AG04450 (cell line): ENCODE measurements around the gene SMAD4. TPM values are rescaled to one million over a fixed set of nuclear protein-coding genes. Genes with fewer than 3 reads are reported as not detected.
"Not testable (repeated sequence)": the region's sequence is repeated elsewhere in the genome, so short reads cannot be mapped to it uniquely, and the experiment has no call there.

ENCODE experiments used
- CTCF ChIA-PET: fragments of 300-600, 350-600 bp; formaldehyde crosslinking; extraction: SDS; loops from one replicate; lab custom pipeline; 2022; ENCODE audit warnings: antibody characterized with exemption, inconsistent platforms; lab: Charles Lee
- POLR2A ChIA-PET: fragments of 350-600 bp; formaldehyde crosslinking; extraction: SDS; loops from one replicate; lab custom pipeline; 2021; ENCODE audit warnings: antibody characterized with exemption, inconsistent platforms; lab: Yijun Ruan, JAX
- DNase-seq: peaks from one replicate; pipeline ENCODE4 v3.0.0-alpha.2; 2011; ENCODE audit warnings: low read depth, low spot score
- H3K27ac ChIP-seq: one replicate; pipeline ENCODE4 v1.5.1; 2012; ENCODE audit warnings: low read depth, low read length, control low read depth
- H3K27me3 ChIP-seq: one replicate; pipeline ENCODE4 v1.6.0; 2012; ENCODE audit warnings: low read length; ENCODE audit not compliant: control insufficient read depth, insufficient read depth
- H3K4me3 ChIP-seq: 2 replicates; pipeline ENCODE4 v1.5.1; 2011; ENCODE audit warnings: mild to moderate bottlenecking, low read depth, low read length, control low read depth
- H3K9me3 ChIP-seq: 2 replicates; pipeline ENCODE4 v1.5.1; 2012; ENCODE audit warnings: low read length; ENCODE audit not compliant: control insufficient read depth, insufficient read depth
- polyA plus RNA-seq: library from polyadenylated mRNA; depleted of rRNA; stranded (reverse); fragments of >200 nt; gene quantifications from 2 replicates; pipeline ENCODE4 v1.2.3, GENCODE V29; 2011
- TF ChIP-seq, protein P1 (sequence below): IDR thresholded peaks from 2 replicates; pipeline ENCODE4 v1.5.1; 2011; ENCODE audit warnings: low read depth, low read length, control low read depth, inconsistent platforms

The SMAD4 gene
- polyA plus RNA-seq, 1 experiment = 139 TPM

DNA sequence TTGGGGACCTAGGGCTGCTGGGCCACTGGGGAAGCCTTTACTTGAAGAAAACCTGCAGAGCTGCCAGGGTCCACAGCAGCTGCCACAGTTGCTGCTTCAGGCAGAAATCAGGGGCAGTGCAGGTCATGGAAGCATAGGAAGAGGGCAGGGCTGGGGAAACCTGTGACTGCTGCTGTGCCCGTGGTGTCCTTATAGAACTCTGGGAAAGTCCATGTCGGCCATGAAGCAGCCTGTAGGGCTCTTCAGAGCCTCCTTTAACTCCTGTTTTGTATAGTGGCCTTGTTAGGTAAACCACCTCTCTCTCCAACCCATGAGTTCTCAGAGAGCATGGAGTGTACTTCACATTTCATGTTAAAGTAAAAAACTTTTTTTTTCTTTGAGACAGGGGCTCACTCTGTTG, 62.1 kb downstream of the SMAD4 start:
- CTCF ChIA-PET = no interaction called here
- no peaks in the 10 kb centered on the region for H3K27me3 ChIP-seq

DNA sequence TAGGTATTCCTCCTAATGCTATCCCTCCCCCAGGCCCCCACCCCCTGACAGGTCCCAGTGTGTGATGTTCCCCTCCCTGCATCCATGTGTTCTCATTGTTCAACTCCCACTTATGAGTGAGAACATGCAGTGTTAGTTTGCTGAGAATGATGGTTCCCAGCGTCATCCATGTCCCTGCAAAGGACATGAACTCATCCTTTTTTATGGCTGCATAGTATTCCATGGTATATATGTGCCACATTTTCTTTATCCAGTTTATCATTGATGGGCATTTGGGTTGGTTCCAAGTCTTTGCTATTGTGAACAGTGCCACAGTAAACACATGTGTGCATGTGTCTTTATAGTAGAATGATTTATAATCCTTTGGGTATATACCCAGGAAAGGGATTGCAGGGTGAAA, 63.0 kb downstream of the SMAD4 start:
- H3K27ac ChIP-seq, H3K4me3 ChIP-seq, POLR2A ChIA-PET: not testable (repeated sequence)

More for the DNA sequence above, 62.1 kb downstream of the SMAD4 start:
- H3K4me3 ChIP-seq = no peak overlapping the region
- no peak for DNase-seq
- H3K27ac ChIP-seq = no peak overlapping the region
- POLR2A ChIA-PET = no interaction called here
- H3K9me3 ChIP-seq = peaks cover 2% of the 10 kb centered on the region; the same call in 1 of the 2 replicates
- TF ChIP-seq, protein P1, sequence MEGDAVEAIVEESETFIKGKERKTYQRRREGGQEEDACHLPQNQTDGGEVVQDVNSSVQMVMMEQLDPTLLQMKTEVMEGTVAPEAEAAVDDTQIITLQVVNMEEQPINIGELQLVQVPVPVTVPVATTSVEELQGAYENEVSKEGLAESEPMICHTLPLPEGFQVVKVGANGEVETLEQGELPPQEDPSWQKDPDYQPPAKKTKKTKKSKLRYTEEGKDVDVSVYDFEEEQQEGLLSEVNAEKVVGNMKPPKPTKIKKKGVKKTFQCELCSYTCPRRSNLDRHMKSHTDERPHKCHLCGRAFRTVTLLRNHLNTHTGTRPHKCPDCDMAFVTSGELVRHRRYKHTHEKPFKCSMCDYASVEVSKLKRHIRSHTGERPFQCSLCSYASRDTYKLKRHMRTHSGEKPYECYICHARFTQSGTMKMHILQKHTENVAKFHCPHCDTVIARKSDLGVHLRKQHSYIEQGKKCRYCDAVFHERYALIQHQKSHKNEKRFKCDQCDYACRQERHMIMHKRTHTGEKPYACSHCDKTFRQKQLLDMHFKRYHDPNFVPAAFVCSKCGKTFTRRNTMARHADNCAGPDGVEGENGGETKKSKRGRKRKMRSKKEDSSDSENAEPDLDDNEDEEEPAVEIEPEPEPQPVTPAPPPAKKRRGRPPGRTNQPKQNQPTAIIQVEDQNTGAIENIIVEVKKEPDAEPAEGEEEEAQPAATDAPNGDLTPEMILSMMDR = no peak

DNA sequence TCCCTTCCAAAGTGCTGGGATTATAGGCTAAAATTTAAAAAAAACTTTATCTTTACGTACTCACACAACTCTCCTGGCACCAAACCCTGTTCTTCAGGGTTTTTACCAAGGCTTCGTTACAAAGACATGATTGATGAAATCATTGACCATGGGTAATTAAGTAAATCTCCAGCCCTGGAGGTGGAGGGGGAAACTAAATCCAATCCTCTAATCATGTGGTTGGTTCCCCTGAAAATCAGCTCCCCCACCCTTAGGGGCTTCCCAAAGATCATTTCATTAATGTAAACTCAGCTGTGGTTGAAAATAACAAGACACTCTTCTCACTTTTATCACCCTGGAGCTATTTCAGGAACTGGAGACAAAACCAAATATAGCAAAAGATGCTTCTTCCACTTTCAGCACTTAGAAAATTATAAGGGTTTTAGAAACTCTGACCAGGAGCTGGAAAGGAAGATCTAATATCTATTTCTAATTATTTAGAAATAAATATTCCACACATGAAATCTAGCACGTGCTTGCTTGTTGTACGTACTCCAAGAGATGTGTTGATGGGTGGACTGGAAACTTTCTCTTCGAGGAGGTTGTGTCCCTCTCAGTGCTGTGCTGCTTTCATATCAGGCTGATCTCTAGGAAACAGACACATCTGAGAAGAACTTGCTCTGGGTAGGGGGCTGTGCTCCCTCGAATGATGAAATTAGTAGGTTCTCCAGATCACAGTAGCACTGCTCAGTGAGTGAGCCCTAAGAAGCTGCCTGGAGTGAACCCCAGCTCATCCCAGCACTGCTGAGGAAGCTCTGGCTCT, 67.2 kb downstream of the SMAD4 start:
- ChIA-PET CTCF (interaction anchor here (0.6 kb wide), 1 partner anchor 250 kb away, joined by 10 read pairs; no protein-coding TSS in a partner anchor), POLR2A (no interaction called here)
- TF ChIP-seq, protein P1 = no peak
- Histone ChIP-seq H3K27ac (no peak overlapping the region), H3K9me3 (no peaks in the 10 kb centered on the region), H3K4me3 (no peak overlapping the region), H3K27me3 (no peaks in the 10 kb centered on the region)
- no peak for DNase-seq

More for the DNA sequence above, 63.0 kb downstream of the SMAD4 start:
- CTCF ChIA-PET, H3K27me3 ChIP-seq, DNase-seq, H3K9me3 ChIP-seq: not testable (repeated sequence)

DNA sequence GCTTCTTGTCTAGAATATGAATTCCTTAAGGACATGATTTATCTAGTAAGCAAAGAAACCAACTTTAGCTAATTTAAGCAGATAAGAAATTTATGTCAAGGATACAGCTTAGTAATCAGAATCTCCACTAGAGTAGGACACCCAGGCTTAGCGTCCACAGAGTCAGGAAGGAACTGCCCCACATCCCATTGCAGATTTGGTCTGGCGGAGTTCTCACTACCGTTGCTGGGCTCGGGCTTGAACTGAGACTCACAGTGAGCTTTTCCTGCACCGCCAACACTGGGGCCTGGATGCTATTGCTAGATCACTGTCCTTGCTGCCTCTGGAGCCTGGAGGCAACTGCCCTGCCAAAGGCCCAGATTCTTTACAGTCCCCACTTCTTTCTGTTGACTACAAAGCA, 68.1 kb downstream of the SMAD4 start:
- H3K27me3 ChIP-seq = no peaks in the 10 kb centered on the region
- H3K27ac ChIP-seq = no peak overlapping the region
- no peak for DNase-seq
- ChIA-PET POLR2A (no interaction called here), CTCF (no interaction called here)
- no peaks in the 10 kb centered on the region for H3K9me3 ChIP-seq
- H3K4me3 ChIP-seq = no peak overlapping the region
- TF ChIP-seq, protein P1 = no peak

DNA sequence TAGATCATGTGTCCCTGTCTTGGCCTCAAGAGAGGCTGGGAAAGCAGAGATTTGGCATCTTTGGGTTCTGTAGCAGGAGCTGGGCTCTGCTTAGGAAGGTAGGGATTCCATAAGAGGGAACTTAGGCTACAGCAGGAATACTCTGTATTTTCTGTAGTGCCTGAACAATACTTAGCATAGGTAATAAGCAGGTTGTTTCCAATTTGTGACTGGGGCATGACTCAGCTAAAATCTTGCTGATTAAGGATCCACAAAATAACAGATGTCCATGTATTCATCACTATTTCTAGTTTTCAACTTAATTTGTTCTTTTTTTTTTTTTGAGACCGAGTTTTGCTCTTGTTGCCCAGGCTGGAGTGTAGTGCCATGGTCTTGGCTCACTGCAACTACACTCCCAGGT, 68.5 kb downstream of the SMAD4 start:
- ChIA-PET CTCF (no interaction called here), POLR2A (no interaction called here)

More for the DNA sequence above, 68.5 kb downstream of the SMAD4 start:
- H3K27ac ChIP-seq = no peak overlapping the region
- no peaks in the 10 kb centered on the region for H3K9me3 ChIP-seq
- H3K27me3 ChIP-seq = no peaks in the 10 kb centered on the region
- TF ChIP-seq, protein P1 = no peak
- no peak for DNase-seq
- no peak overlapping the region for H3K4me3 ChIP-seq
